GM12875 (cell line): ENCODE measurements around the gene DDX21.
"Not testable (repeated sequence)": the region's sequence is repeated elsewhere in the genome, so short reads cannot be mapped to it uniquely, and the experiment has no call there.

Experiments
- H3K4me3 ChIP-seq: one replicate; pipeline ENCODE4 v1.5.1; 2011; ENCODE audit warnings: low read depth, low read length, control low read depth
- TF ChIP-seq, protein P1 (sequence below): IDR thresholded peaks from 2 replicates; pipeline ENCODE4 v1.5.1; 2011; ENCODE audit warnings: low read depth, mild to moderate bottlenecking, control low read depth, inconsistent platforms, low read length, moderate library complexity, borderline replicate concordance; ENCODE audit not compliant: insufficient read depth

The DDX21 gene

DNA sequence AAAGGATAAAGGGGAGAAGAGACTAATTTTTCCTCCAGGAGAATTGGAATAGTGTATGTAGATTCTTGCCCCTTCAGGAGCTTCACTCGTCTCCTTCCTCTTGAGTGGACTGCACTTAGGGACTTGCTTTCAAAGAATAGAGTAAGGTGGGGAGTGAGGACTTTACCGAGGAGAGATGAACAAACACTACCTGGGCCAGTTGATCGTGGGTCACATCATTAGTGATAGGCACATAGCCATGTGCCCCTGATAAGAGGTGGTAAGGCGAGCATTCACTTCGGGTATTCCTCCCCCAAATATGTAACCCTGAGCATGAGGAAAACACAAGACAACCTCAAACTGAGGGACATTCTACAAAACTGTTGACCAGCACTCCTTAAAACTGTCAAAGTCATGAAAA is 18.0 kb downstream of the DDX21 start:
- H3K4me3 ChIP-seq: no peak overlapping the region
- TF ChIP-seq, protein P1, sequence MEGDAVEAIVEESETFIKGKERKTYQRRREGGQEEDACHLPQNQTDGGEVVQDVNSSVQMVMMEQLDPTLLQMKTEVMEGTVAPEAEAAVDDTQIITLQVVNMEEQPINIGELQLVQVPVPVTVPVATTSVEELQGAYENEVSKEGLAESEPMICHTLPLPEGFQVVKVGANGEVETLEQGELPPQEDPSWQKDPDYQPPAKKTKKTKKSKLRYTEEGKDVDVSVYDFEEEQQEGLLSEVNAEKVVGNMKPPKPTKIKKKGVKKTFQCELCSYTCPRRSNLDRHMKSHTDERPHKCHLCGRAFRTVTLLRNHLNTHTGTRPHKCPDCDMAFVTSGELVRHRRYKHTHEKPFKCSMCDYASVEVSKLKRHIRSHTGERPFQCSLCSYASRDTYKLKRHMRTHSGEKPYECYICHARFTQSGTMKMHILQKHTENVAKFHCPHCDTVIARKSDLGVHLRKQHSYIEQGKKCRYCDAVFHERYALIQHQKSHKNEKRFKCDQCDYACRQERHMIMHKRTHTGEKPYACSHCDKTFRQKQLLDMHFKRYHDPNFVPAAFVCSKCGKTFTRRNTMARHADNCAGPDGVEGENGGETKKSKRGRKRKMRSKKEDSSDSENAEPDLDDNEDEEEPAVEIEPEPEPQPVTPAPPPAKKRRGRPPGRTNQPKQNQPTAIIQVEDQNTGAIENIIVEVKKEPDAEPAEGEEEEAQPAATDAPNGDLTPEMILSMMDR: no peak

DNA sequence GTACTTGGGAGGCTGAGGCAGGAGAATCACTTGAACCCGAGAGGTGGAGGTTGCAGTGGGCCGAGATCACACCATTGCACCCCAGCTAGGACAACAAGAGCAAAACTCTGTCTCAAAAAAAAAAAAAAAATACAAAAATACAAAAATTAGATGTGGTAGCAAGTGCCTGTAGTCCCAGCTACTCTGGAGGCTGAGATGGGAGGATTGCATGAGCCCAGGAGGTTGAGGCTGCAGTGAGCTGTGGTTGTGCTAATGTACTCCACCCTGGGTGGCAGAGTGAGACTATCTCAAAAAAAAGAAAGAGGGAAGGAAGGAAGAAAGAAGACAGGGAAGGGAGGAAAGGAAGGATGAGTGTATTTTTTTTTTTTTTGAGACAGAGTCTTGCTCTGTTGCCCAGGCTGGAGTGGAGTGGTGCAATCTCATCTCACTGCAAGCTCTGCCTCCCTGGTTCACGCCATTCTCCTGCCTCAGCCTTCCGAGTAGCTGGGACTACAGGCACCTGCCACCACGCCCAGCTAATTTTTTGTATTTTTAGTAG is 20.0 kb downstream of the DDX21 start:
- not testable (repeated sequence) for H3K4me3 ChIP-seq

DNA sequence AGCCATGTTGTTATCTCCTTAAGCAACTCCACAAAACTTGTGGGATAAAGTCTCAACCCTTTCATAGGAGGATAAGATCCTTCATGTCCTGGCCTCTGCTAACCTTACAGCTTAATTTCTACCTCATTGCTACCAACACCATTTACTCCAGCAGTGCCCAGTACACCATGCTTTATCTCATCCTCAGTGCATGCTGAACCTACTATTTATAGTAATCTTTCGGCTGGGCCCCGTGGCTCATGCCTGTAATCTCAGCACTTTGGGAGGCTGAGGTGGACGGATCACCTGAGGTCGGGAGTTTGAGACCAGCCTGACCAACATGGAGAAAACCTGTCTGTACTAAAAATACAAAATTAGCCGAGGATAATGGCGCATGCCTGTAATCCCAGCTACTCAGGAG is 23.8 kb downstream of the DDX21 start:
- not testable (repeated sequence) for H3K4me3 ChIP-seq

DNA sequence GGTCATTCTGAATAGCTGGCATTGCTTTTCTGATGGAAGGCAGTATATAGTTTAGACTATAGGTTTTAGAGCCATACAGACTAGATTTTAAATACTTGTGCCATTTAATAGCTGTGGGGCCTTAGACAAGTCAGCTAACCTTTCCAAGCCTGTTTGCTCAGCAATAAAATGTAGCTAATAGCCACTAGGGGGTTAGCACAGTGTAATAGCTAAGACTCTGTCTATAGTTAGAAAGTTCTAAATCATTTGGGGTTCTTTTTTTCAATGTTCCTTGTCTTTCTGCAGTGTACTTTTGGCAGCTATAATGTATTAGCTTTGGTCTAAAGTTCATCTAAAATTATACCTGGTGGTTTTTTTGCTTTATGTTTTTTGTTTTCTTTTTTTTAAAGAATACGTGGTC is 25.1 kb downstream of the DDX21 start:
- no peak overlapping the region for H3K4me3 ChIP-seq
- TF ChIP-seq, protein P1: no peak

GRCh38 chr10:68982389-68982788 is 26.4 kb downstream of the DDX21 start:
- TF ChIP-seq, protein P1: no peak
- no peak overlapping the region for H3K4me3 ChIP-seq

DNA sequence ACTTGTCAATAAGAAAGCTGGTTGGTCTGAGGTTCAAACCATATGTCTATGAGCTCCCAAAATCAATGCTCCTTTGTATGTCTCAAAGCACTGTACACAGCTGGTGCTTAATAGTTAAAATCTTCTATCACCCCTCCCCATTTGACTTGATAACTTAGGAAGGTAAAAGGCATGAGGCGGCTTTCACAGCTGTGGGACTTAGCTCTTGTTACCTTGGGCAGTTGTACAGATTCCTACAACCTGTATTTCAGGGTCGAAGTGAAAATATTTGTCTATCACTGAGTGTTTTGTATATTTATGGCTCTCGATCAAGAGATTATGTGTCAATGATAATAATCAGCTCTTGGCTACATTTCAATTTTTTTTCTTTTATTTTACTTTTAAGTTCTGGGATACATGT is 31.6 kb downstream of the DDX21 start:
- no peak overlapping the region for H3K4me3 ChIP-seq
- TF ChIP-seq, protein P1: no peak

- TF ChIP-seq, protein P1: peak; percentile 39; the same call in 1 of the 2 replicates
- peak within 1 kb of the TSS; percentile 86 for H3K4me3 ChIP-seq
Observed at GRCh38 chr10:68988530-68989316, 32.8 kb downstream of the DDX21 start, which contains the start of gene KIFBP. TSS of gene KIFBP (plus strand) at chr10:68988803. CDS start at chr10:68988833, 30 bp downstream.

DNA sequence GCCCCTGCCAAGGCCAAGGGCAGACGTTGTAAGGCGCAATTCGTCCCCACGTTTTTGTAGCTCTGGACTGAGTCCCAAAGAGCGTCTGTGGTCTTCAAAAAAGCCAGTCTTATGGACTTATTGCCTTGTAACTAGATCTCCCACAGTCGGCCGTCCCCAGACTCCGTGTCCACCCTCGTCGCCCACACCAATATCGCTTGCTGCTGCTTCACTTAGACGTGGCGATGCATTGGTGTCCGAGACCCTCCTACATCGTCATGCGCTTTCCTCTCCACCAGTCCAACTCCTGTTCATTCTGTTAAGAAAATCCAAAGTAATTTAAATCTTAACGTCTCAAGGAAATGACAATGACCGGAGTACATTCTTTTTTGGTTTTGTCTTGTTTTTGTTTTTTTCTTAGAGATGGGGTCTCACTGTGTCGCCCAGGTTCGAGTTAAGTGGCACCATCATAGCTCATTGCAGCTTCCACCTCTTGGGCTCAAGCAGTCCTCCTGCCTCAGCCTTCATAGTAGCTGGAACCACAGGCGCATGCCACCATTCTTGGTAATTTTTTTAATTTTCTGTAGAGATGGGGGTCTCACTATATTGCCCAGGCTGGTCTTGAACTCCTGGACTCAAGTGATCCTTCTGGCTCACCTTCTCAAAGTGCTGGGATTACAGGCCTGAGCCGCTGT is 33.5 kb downstream of the DDX21 start:
- peak overlapping the region; percentile 86 for H3K4me3 ChIP-seq
- TF ChIP-seq, protein P1: no peak
